Stromal cell of bone marrow (primary cell): Measurements from ENCODE around the gene KIF13A.
"Not testable (repeated sequence)": the region's sequence is repeated elsewhere in the genome, so short reads cannot be mapped to it uniquely, and the experiment has no call there.

Source experiments
- DNase-seq: peaks from one replicate; pipeline ENCODE4 v3.0.0-alpha.2; 2012; ENCODE audit warnings: low read depth

Gene KIF13A

DNA sequence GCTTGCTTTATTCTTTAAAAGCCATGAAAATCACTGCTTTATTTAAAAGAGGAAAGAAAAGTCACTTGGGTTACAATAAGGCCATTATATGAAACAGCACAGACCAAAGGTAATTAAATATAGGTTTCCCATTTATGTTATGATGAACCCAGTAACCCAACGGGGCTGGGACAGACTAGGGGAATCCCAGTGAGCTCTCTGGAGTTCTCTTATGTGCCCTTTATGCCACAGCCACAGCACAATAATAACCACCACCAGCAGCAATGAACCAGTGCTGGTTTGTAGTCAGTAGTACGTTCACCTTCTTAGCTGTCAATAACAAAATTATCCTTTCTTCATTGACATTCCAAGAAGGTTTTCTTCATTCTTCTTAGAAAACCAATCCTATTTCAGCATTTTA is 87.4 kb downstream of the KIF13A start:
- DNase-seq, result no peak

DNA sequence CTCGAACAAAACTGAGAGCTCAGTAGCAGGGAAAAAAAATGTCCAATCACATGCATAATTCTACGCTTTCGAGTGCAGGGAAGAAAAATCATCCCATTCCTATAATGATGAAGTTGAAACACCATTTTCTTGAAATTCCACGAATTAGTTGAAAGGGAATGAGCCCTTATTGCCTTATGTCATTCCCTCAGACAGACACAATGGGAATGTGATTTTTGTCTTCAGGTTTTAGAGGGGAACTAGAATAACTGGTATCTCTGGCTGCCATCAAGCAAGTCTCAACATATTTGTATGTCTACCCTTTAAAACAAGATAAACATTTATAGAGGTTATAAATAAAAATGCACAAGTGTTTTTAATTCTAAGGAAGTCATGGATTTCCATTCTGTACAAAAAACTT is 87.9 kb downstream of the KIF13A start:
- no peak for DNase-seq

GRCh38 chr6:17897681-17898080 is 89.8 kb downstream of the KIF13A start:
- no peak for DNase-seq

GRCh38 chr6:17894905-17895304 is 92.5 kb downstream of the KIF13A start:
- no peak for DNase-seq

DNA sequence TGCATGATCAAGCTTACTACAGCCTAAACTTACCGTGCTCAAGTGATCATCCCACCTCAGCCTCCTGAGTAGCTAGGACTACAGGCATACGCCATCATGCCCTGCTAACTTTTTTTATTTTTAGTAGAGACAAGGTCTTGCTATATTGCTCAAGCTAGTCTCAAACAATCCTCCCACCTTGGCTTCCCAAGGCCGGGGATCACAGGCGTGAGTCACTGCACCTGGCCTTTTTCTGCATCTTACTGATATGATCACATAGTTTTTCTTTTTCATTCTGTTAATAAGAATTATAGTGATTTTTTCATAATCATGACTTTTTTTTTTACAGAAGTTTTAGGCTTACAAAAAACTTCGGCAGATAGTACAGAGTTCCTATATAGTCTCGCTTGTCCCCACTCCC is 93.2 kb downstream of the KIF13A start:
- no peak for DNase-seq

GRCh38 chr6:17892097-17892686 is 95.2 kb downstream of the KIF13A start:
- no peak for DNase-seq

GRCh38 chr6:17890309-17890708 is 97.1 kb downstream of the KIF13A start:
- no peak for DNase-seq

DNA sequence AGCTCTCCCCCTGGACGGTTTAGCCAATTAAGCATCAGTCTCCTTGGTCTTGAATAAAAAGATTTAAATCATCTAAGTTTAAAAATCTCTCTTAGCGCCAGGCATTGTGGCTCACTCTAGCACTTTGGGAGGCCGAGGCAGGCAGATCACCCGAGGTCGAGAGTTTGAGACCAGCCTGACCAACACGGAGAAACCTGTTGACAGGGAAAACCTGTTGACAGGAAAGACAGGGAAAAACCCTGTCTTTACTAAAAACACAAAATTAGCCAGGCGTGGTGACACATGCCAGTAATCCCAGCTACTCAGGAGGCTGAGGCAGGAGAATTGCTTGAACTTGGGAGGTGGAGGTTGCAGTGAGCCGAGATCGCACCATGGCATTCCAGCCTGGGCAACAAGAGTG is 97.7 kb downstream of the KIF13A start:
- not testable (repeated sequence) for DNase-seq

GRCh38 chr6:17886891-17887290 is 100.5 kb downstream of the KIF13A start:
- no peak for DNase-seq

GRCh38 chr6:17885889-17886576 is 101.4 kb downstream of the KIF13A start:
- DNase-seq, result no peak

DNA sequence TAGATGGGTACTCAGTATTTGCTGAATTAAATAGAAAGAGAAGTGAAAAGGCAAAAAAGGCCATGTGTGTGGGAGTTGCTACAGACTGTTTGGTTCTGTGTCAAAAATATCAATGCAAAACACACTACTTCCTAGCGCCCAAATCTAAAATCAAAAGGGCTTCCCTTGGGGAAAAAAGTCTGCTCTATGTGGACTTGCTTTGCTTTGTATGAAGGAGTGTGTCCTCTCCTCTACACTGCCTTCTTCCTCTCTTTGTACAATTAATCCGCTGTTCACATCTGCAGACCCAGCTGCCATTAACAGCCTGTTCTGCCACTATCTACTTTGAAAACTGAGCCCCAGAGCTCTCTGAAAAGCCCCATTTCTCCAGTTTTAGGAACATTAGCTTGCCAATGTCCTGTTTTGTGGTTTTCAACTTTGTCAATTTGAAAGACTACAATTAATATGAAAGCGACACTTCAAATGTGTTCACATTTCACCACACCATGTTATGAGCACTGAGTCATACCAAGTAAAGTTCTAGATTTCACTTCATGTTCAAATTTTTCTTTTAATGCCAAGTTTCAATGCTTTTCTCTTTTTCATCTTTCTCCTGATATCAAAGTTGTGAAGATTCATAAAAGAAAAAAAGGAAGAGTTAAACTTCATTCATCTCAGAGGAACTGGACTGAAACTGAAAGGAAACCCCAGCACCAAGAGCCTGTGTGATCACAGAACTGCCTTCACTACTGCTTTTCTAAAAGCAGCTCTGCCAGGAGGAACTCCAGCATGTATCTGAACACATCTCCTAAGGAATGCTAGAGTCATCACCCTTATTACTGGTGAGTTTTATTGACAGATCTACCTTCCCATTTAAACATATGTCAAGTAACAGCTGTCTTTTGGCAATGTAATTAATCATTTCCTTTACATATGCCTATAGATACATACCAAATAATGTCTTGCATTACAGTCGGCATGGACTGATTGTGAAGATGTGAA is 102.6 kb downstream of the KIF13A start:
- DNase-seq, result no peak

DNA sequence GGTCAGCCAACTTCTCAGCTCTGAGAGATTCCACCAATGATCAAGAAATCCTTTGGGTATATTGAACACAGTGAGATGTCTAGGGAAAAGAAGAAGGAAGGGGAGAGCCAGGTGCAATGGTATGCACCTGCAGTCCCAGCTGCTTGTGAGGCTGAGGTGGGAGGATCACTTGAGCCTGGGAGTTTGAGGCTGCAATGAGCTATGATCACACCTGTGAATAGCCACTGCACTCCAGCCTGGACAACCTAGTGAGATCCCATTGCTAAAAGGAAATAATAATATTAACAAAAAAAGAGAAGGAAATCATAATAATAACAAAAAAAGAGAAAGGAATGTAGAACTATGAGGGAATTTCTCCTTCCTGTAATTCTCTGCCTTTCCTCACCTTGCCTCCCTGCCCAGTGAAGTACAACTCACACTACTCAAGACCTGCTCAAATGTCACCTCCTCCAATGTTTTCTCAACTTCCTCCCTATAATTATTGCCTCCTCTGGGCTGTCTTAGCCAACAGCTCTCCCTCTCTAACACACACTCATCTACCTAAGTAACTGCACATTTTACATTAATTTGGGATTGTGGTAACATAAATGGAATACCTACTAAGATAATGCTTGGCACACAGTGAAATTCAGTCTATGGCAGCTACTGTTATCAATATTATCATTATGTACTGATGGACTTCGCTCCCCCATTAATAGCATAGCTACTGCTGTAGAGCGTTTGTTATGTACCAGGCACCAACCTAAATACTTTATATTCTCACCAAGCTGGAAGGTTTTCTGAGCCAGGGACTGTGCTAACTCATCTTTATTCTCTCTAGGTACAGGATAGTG is 103.6 kb downstream of the KIF13A start:
- DNase-seq, result no peak

DNA sequence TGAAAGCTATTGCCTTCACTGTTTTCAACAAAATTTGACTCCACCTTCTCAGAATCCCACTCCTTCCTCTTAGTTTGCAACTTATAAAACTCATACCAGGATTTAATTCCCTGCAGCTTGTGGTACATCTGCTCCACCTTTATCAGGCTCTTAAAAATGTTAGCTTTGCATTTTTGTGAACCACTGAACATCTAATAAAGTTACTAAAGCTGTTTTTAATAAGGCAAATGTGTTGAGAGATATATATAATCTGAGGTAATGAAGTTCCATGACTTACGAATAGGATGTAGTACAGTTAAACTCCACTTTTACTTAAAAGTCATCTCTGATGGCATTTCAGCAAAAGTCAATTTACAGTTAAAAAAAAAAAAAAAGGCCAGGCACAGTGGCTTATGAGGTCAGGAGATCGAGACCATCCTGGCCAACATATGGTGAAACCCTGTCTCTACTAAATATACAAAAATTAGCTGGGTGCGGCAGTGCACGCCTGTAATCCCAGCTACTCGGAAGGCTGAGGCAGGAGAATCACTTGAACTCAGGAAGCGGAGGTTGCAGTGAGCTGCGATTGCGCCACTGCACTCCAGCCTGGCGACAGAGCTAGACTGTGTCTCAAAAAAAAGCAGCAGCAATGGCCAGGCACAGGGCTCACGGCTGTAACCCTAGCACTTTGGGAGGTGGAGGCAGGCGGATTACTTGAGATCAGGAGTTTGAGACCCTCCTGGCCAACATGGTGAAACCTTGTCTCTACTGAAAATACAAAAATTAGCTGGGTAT is 106.2 kb downstream of the KIF13A start:
- DNase-seq, result no peak

DNA sequence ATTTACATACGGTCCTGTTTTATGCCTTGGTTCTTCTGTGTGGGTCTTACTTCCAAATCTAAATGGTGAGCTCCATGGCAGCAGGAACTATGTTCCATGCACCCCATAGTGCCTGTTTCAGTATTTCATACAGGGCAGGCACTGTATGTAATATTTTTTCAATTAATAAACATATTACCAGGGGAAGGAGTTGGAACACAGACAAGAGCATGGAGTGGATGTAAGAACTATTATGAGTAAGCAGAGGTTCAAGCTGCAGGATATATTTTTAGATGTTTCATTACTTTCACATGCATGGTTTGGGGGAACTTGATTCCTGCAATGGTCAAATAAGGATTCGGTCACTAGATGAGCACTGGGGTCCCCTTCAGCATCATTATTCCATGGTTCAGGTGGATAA is 108.3 kb downstream of the KIF13A start:
- DNase-seq, result no peak

DNA sequence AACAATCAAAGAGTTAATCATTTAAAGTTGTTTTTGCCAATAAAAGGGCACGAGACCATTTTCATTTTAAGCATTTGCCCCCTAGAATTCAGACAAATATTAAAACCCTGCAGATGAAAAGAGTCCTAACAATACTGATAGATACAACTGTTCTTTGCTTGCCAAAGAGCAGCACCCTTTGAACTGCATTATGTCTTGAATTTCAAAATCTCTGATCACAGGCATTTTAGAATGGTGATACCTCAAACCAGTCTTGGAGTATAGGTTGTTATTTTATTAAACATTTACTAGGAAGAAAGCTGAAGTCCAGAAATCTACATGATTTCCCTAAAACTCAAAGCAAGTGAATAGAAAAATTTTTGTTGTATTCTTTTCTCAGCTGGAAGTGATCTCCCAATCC is 108.7 kb downstream of the KIF13A start:
- DNase-seq, result no peak

GRCh38 chr6:17877895-17878440 is 109.5 kb downstream of the KIF13A start:
- DNase-seq, result no peak

DNA sequence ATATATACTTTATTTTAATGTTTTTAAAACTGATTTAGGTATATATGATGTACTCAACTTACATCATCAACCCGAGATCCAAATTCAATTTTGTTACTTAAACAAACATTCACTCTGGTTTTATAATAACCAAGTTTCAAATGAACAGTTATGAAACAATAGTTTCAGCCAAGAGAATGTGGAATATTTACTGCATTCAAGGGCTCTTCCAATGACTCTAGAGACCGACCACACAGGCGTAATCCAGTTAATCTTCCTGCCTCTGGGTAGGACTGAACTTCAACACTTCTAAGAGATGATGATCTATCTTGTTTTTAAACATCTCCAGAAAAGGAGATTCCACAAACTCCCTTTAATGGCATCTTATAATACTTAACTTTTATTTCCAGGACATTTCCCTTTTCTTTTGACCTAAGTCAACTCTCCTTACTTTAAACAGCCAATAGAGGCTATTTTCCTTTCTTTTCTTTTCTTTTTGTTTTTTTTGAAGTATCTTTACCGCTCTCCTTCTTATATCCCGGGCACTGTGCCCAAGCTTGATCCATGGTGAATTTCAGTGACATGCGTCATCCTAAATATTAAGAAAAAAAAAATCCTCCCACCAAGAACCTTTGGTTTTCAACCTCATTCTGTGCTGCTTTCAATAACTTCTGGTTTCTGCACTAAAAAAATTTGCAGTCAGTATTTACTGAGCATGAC is 110.1 kb downstream of the KIF13A start:
- DNase-seq, result peak; percentile 66

GRCh38 chr6:17874753-17875152 is 112.7 kb downstream of the KIF13A start:
- no peak for DNase-seq

DNA sequence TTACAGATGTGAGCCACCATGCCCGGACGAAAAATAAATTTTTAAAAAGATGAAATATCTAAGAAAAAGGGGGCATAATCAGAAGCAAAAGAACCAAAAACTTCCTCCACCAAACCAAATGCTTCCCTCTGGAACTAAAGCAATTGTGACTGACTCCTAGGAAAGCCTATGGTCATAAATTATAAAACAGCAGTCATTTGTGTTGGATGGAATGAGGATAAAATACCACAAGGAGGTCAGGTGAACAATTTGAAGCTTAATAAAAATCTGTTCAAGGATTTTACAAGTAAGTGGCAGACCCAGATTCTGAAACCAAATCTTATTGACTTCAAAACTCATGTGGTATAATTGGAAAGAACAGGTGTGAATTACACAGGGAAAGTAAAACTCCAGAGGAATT is 114.5 kb downstream of the KIF13A start:
- DNase-seq, result no peak

DNA sequence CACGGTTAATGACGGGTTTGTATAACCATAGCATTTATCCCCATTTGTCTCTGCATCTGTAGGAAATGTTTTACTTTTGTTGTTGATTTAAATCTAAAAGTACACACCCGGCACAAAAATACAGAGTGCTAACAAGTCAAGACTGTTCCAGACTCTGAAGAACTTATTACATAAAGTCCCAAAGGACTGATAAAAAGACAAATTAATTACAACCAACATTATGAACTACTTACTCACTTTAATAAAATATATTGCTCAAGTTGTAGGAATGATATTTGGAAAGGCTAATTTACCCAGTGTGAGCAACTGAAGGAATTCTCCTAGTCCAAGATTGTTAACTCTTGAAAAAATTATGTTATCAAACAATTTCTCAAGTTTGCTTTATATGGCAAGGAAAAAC is 115.6 kb downstream of the KIF13A start:
- DNase-seq, result no peak
